OCI-LY1 (cell line): ENCODE data around the gene SGMS2.

Experiments
- H2AFZ ChIP-seq: fragments of 200-600 bp; sonication (generic), shearing (Covaris generic); 2 replicates; pipeline ENCODE4 v1.6.0; 2014; ENCODE audit warnings: antibody characterized with exemption, mild to moderate bottlenecking, low read length
- H3F3A ChIP-seq: fragments of 200-600 bp; sonication (generic), shearing (Covaris generic); 2 replicates; pipeline ENCODE4 v1.6.0; 2014; ENCODE audit warnings: mild to moderate bottlenecking, antibody characterized with exemption, low read length, moderate library complexity; ENCODE audit not compliant: insufficient read depth
- H3K27ac ChIP-seq: fragments of 200-600 bp; sonication (generic); 2 replicates; pipeline ENCODE4 v1.5.1; 2014; ENCODE audit warnings: low read length, mixed run types, mild to moderate bottlenecking, low read depth; ENCODE audit not compliant: poor library complexity, severe bottlenecking
- H3K27me3 ChIP-seq: fragments of 200-600 bp; sonication (generic); 2 replicates; pipeline ENCODE4 v1.6.0; 2014; ENCODE audit warnings: antibody characterized with exemption, mild to moderate bottlenecking, low read length, moderate library complexity; ENCODE audit not compliant: insufficient read depth
- H3K36me3 ChIP-seq: fragments of 200-600 bp; sonication (generic); 2 replicates; pipeline ENCODE4 v1.6.1; 2014; ENCODE audit warnings: mild to moderate bottlenecking, antibody characterized with exemption, low read length, moderate library complexity, mixed read lengths; ENCODE audit not compliant: insufficient read depth
- H3K4me1 ChIP-seq: fragments of 200-600 bp; sonication (generic); 2 replicates; pipeline ENCODE4 v1.5.1; 2014; ENCODE audit warnings: mild to moderate bottlenecking, low read length, moderate library complexity; ENCODE audit not compliant: insufficient read depth, severe bottlenecking
- H3K4me2 ChIP-seq: fragments of 200-600 bp; sonication (generic), shearing (Covaris generic); 2 replicates; pipeline ENCODE4 v1.6.1; 2014; ENCODE audit warnings: low read length
- H3K4me3 ChIP-seq: fragments of 200-600 bp; sonication (generic); 2 replicates; pipeline ENCODE4 v1.5.1; 2014; ENCODE audit warnings: low read length, low read depth, mild to moderate bottlenecking, mixed read lengths; ENCODE audit not compliant: poor library complexity, severe bottlenecking
- H3K79me2 ChIP-seq: fragments of 200-600 bp; shearing (Covaris generic); 2 replicates; pipeline ENCODE4 v1.6.1; 2016; ENCODE audit warnings: mixed run types, low read length, mixed read lengths; ENCODE audit not compliant: insufficient read depth
- H3K9ac ChIP-seq: fragments of 200-600 bp; sonication (generic), shearing (Covaris generic); 2 replicates; pipeline ENCODE4 v1.6.1; 2014; ENCODE audit warnings: mild to moderate bottlenecking, low read length, mixed read lengths
- H3K9me2 ChIP-seq: fragments of 200-600 bp; sonication (generic), shearing (Covaris generic); 2 replicates; pipeline ENCODE4 v1.6.1; 2014; ENCODE audit warnings: low read depth, mild to moderate bottlenecking, low read length, mixed read lengths
- H3K9me3 ChIP-seq: fragments of 200-600 bp; shearing (Covaris generic); 2 replicates; pipeline ENCODE4 v1.6.1; 2014; ENCODE audit warnings: low read length, mixed read lengths
- H4K20me1 ChIP-seq: fragments of 200-600 bp; sonication (generic), shearing (Covaris generic); 2 replicates; pipeline ENCODE4 v1.6.0; 2016; ENCODE audit warnings: mild to moderate bottlenecking, low read length; ENCODE audit not compliant: insufficient read depth
- EZH2 ChIP-seq: fragments of 200-600 bp; sonication (generic), shearing (Covaris generic); IDR thresholded peaks from 2 replicates; pipeline ENCODE4 v1.8.0; 2017; ENCODE audit warnings: borderline replicate concordance, mixed run types, mild to moderate bottlenecking, antibody characterized with exemption, low read length, moderate library complexity, mixed read lengths
- TF ChIP-seq, protein P1 (sequence below): fragments of 200-600 bp; sonication (generic), shearing (Covaris generic); IDR thresholded peaks from 2 replicates; pipeline ENCODE4 v1.5.1; 2017; ENCODE audit warnings: mild to moderate bottlenecking, antibody characterized with exemption, low read length, moderate library complexity, mixed read lengths

The SGMS2 gene

DNA sequence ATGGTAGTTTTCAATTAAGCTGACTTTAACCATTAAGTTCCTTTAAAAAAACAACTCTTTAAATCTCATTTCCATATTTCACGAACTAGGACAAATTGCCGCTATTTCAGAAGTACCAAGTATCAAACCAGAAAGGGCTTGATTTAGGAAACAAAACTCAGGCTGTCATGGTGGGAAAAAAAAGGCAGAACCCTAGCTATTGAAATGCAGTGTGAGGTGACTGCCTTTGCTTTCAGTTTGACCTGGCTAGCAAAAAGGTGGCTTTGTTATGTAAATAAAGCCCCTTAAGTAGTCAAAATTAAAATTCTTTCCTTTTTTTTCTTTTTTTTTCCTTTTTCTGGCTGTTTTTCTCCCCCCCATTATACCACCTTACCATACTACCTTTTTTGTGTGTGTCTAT lies 66.0 kb downstream of the SGMS2 start:
- Histone ChIP-seq H4K20me1 (no peaks in the 10 kb centered on the region), H3K9me2 (no peaks in the 10 kb centered on the region), H3K36me3 (no peaks in the 10 kb centered on the region), H3F3A (no peaks in the 10 kb centered on the region), H3K4me2 (no peak overlapping the region), H3K79me2 (no peaks in the 10 kb centered on the region), H3K27me3 (no peaks in the 10 kb centered on the region), H3K4me1 (no peaks in the 10 kb centered on the region), H3K4me3 (no peak overlapping the region), H3K9me3 (peaks cover 7% of the 10 kb centered on the region), H3K27ac (no peak overlapping the region), H3K9ac (no peak overlapping the region), H2AFZ (no peak overlapping the region)
- TF ChIP-seq, protein P1, sequence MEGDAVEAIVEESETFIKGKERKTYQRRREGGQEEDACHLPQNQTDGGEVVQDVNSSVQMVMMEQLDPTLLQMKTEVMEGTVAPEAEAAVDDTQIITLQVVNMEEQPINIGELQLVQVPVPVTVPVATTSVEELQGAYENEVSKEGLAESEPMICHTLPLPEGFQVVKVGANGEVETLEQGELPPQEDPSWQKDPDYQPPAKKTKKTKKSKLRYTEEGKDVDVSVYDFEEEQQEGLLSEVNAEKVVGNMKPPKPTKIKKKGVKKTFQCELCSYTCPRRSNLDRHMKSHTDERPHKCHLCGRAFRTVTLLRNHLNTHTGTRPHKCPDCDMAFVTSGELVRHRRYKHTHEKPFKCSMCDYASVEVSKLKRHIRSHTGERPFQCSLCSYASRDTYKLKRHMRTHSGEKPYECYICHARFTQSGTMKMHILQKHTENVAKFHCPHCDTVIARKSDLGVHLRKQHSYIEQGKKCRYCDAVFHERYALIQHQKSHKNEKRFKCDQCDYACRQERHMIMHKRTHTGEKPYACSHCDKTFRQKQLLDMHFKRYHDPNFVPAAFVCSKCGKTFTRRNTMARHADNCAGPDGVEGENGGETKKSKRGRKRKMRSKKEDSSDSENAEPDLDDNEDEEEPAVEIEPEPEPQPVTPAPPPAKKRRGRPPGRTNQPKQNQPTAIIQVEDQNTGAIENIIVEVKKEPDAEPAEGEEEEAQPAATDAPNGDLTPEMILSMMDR, result no peak
- TF ChIP-seq EZH2, result no peak

DNA sequence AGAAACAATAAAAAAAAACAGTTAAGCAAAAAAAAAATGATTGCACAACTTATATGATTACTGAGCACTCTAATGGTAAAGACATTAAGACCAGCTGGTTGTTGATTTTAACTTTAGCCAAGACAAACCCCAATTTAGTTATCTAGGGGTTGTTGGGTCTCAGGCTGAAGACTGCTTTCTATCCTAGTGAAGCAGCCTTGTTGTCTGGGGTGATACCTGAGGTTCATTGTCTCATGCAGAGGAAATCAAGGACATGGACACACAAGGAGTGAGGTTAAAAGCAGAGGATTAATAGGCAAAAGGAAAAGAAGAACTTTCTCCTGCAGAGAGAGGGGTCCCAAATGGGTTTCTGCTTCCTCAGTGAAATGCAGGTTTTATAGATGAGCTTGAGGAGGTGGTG lies 66.6 kb downstream of the SGMS2 start:
- no peak overlapping the region for H3K4me2 ChIP-seq
- no peaks in the 10 kb centered on the region for H3K27me3 ChIP-seq
- H3F3A ChIP-seq, result no peaks in the 10 kb centered on the region
- no peaks in the 10 kb centered on the region for H3K36me3 ChIP-seq
- no peaks in the 10 kb centered on the region for H3K9me2 ChIP-seq
- H2AFZ ChIP-seq, result no peak overlapping the region
- H4K20me1 ChIP-seq, result no peaks in the 10 kb centered on the region
- no peaks in the 10 kb centered on the region for H3K79me2 ChIP-seq
- H3K4me3 ChIP-seq, result no peak overlapping the region
- no peak overlapping the region for H3K9ac ChIP-seq
- no peak for TF ChIP-seq EZH2
- TF ChIP-seq, protein P1, result no peak
- peaks cover 7% of the 10 kb centered on the region for H3K9me3 ChIP-seq
- H3K27ac ChIP-seq, result no peak overlapping the region
- H3K4me1 ChIP-seq, result no peaks in the 10 kb centered on the region

DNA sequence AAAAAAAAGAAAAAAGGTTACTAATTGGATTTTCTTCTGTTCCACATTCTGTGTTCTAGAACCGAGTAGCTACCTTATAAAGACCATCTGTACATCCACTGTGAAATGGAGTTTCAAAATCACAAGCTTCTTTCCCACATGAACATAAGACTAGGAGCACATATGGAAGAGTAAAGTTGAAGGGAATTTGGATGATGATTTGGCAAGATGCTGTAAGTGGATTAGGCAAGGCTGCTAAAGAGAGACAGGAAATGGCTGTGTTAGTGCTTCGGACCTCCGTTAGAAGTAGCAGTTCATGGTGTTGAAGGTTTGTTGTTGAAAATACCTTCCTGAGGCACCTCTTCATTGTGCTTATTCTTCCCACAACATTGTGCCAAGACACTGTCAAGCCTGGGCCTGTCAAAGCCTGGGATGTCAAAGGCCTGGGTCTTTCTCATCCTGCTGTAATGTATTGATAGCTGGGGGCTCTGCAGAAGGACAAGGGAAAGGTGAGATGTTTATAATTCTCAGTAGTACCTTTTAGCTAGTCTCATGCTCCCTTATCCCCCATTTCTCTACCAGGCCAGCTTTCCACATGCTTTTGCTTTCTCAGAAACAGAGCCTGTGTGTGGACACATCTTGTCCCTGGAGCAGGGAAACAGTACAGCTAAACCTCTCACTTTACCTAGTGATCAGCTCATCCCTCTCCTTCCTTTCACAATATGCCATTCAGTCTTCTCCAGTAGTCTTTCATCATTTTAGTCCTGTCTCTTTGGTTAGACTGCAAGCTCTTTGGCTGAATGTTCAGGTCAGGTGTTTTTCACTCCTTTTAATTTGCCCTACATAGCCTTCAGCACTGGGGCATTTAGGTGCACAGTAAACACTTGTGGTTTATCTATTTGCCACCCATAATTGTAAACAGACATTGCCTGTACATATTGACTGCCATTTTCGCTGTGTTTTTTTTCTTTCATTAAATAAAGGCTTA lies 68.7 kb downstream of the SGMS2 start:
- no peak overlapping the region for H2AFZ ChIP-seq
- TF ChIP-seq, protein P1, result no peak
- TF ChIP-seq EZH2, result no peak
- no peaks in the 10 kb centered on the region for H3K27me3 ChIP-seq
- no peaks in the 10 kb centered on the region for H3K4me1 ChIP-seq
- H3K4me2 ChIP-seq, result no peak overlapping the region
- no peaks in the 10 kb centered on the region for H3K36me3 ChIP-seq
- H3K9me2 ChIP-seq, result no peaks in the 10 kb centered on the region
- no peaks in the 10 kb centered on the region for H3K79me2 ChIP-seq
- H3K9me3 ChIP-seq, result peaks cover 4% of the 10 kb centered on the region; the same call in 1 of the 2 replicates
- no peak overlapping the region for H3K27ac ChIP-seq
- no peaks in the 10 kb centered on the region for H3F3A ChIP-seq
- no peaks in the 10 kb centered on the region for H4K20me1 ChIP-seq
- no peak overlapping the region for H3K4me3 ChIP-seq
- no peak overlapping the region for H3K9ac ChIP-seq
